ENCODE results near the gene NPHS1.
A peak's percentile ranks its signal among the peaks of the same experiment; 100 is the strongest.
"Not testable (repeated sequence)": the region's sequence is repeated elsewhere in the genome, so short reads cannot be mapped to it uniquely, and the experiment has no call there.

The NPHS1 gene, protein sequence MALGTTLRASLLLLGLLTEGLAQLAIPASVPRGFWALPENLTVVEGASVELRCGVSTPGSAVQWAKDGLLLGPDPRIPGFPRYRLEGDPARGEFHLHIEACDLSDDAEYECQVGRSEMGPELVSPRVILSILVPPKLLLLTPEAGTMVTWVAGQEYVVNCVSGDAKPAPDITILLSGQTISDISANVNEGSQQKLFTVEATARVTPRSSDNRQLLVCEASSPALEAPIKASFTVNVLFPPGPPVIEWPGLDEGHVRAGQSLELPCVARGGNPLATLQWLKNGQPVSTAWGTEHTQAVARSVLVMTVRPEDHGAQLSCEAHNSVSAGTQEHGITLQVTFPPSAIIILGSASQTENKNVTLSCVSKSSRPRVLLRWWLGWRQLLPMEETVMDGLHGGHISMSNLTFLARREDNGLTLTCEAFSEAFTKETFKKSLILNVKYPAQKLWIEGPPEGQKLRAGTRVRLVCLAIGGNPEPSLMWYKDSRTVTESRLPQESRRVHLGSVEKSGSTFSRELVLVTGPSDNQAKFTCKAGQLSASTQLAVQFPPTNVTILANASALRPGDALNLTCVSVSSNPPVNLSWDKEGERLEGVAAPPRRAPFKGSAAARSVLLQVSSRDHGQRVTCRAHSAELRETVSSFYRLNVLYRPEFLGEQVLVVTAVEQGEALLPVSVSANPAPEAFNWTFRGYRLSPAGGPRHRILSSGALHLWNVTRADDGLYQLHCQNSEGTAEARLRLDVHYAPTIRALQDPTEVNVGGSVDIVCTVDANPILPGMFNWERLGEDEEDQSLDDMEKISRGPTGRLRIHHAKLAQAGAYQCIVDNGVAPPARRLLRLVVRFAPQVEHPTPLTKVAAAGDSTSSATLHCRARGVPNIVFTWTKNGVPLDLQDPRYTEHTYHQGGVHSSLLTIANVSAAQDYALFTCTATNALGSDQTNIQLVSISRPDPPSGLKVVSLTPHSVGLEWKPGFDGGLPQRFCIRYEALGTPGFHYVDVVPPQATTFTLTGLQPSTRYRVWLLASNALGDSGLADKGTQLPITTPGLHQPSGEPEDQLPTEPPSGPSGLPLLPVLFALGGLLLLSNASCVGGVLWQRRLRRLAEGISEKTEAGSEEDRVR (N-terminal part only)

DNA sequence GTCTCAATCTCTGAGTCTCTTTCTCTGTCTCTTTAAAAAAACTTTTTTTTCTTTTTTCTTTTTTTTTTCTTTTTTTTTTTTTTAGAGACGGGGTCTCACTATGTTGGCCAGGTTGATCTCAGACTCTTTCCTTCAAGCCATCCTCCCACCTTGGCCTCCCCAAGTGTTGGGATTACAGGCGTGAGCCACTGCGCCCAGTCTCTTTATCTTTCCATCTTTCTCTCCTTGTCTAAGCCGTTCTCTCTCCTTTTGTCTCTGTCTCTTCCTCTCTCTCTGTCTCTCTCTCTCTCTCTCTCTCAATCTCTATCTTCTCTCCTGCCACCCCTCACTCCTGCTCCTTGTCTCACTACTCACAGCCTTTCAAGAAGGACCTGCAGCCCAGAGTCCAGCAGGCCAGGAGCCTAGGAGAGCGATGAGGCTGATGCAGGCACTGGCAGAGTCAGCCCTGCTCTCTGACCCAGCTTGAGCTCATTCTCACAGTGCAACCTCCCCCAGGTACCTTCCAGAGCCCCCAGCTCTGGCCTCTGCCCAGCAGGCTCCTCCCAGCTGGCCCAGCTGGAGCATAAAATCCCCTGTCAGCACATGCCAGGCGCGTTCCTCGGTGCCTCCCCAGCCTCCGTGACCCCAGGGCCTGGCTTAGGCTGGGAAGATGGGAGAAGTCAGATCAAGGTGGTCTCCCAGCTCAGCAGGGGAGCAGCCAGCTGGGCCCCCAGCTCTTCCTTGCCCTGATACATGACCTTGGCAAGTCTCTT lies at the start of gene NPHS1:
NPHS1 (minus strand) TSS at position 476 of the 752 bp plus-strand sequence. CDS start 667 bp downstream, outside the sequence.
- DNase-seq: no peak

DNA sequence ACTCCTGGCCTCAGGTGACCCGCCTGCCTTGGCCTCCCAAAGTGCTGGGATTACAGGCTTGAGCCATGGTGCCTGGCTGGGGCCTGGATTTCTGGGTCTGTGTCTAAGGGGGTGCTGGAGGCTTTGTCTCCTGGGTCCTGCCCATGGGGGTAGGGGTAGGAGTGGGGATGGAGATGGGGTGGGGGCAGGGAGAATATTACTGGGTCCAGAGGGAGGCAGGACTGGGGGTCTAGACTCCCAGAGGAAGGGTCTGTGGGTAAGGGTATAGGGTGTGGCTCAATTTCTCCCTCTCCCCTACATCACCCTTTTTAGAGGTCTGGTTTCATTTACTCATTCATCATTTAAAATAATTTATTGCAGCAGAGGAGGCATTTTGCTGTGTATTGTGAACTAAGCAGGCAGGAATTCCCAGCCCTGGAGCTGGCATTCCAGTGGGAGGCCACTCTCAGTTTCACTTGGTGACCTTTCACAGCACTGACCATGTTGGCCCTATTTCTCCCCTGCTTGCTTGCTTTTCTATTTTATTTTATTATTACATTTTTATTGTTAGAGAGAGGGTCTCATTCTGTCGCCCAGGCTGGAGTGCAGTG lies 48.8 kb upstream of the NPHS1 start:
- peak; percentile 51 for DNase-seq

DNA sequence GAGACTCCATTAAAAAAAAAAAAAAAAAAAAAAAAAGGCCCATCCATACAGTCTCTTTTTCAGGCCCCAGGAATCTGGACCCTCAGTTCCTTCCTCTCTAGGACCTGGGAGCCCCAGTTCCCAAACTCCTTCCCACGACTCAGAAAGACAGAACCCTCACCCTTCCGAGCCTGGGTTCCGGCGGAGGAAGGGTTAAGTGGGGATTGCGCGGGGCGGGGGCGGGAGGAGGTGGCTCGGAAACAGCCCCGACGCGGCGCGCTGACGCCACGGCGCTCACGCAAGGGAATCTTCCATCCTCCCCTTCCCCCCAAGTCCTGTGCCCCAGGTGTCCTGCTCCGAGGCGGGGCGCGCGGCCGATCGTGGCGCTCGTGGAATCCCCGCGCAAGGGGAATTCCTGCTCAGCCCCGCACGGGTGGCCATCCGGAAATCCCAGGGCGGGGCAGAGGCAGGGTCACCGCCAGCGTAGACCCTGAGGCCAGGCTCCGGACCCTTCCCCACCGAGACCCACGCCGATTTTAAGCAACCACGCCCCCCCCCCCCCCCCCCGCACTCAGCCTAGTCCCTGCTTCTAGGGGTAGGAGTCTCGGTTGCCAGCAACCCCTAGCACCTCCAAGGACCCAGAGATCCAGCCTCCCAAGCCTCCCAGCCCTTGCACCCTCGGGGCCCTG lies 47.4 kb upstream of the NPHS1 start:
- peak; percentile 86 for DNase-seq

DNA sequence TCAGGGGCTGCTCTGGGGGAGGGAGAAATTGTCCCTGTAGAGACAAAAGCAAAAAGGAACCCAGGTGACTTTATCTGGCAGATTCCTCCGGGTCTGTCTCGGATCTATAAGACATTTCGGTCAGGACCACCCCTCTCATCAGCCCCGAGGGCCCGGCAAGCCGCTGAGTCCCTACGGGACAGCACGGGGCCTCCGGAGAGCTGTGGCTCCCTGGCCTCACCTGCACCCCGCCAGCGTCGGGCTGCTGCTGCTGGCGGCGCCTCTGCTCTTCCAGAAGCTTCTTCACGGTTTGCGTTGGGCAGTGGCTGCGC lies 46.1 kb upstream of the NPHS1 start:
- no peak for DNase-seq

DNA sequence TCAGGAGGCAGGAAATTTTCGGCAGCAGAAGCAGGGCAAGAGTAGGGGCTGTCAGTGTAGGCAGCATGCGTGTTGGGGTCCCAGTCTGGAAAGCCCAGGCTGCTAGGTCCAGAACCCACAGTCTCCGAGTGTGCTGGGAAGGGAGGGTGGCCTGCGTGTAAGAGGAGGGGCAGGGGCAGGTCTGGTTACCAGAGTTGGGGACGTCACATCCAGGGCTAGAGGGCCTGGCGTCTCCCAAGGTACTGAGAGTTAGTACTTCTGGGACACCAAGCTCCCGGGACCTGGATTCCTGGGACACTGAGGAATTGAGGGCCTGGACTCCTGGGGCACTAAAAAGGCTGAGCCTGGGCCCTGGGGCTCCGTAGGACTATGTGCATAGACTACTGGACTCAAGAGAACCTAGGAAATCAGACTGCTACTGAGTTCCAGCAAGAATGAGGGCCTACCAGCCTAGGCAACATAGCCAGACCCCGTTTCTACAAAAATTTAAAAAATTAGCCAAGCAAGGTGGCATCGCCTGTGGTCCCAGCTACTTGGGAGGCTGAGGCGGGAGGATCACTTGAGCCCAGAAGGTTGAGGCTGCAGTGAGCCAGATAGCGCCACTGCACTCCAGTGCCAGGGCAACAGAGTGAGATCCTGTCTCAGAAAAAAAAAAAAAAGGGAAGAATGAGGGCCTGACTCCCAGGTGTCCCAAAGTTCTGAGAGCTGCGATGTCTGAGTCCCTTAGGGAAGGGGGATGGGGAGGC lies 45.6 kb upstream of the NPHS1 start:
- no peak for DNase-seq

DNA sequence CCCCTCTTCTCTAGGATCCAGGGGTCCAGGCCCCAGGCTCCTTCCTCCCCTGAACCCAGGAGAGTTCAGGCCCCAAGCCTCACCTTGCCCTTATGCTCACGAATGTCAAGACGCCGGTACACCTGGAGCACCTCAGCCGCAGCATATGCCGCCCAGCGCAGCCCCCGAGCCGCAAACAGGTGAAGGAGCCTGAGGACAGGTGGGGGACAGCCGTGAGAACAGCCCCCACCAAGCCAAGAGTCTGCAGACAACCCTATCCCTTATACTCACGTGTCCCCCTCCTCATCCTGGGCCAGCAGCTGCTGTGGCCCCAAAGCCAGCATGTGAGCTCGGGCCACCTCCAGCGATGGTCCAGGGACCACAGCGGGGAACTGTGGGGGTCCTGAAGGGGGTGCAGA lies 44.3 kb upstream of the NPHS1 start:
- no peak for DNase-seq

DNA sequence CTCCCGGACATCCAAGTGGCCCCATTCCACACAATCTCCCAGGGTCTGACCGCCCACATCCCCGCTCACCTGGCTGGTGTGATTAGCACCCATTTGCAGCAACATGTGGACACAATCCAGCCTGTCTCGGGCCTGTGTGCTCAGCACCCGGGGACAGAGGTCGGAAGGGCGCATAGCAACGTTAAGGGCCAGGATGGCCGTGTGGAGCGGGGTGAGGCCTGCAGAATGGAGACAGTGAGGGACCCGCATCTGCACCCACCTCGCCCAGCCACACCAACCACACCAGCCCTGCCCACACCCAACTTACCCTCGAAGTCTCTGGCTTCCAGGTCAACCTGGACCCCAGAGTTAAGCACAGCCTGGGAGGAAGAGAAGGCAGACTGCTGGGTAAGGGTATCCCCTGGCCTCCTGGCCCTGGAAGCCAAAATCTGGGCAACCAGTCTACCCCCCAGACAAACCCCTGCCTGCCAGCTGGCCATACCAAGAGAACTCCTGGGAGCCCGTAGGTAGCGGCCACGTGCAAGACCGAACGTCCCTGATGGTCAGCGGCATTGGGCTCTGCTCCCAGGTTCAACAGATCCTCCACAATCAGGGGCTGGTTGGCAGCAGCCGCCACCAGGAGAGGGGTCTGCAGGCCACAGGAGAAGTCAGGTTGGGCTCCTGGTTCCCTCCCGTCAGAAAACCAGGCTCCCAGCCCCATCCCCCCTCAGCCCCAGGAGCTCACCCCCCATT lies 43.8 kb upstream of the NPHS1 start:
- no peak for DNase-seq

DNA sequence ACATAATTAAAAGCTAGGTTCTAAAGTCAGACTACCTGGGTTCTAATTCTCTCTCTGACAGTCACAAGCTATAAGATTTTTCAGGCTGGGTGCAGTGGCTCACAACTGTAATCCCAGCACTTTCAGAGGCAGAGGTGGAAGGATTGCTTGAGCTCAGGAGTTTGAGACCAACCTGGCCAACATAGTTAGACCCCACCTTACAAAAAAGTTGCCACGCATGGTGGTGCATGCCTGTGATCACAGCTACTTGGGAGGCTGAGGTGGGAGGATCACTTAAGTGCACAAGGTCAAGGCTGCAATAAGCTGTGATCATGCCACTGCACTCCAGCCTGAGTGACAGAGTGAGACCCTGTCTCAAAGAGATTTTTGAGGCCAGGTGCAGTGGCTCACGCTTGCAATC lies 42.0 kb upstream of the NPHS1 start:
- no peak for DNase-seq

DNA sequence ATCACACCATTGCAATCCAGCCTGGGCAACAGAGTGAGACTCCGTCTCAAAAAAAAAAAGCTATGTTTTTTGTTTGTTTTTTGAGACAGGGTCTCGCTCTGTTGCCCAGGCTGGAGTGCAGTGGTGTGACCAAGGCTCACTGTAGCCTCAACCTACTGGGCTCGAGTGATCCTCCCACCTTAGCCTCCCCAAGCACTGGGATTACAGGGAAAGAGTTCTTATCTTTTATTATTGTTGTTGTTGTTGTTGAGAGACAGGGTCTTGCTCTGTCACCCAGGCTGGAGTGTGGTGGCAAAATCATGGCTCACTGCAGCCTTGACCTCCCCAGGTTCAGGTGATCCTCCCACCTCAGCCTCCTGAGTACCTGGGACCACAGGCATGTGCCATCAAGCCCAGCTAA lies 39.5 kb upstream of the NPHS1 start:
- DNase-seq: not testable (repeated sequence)

DNA sequence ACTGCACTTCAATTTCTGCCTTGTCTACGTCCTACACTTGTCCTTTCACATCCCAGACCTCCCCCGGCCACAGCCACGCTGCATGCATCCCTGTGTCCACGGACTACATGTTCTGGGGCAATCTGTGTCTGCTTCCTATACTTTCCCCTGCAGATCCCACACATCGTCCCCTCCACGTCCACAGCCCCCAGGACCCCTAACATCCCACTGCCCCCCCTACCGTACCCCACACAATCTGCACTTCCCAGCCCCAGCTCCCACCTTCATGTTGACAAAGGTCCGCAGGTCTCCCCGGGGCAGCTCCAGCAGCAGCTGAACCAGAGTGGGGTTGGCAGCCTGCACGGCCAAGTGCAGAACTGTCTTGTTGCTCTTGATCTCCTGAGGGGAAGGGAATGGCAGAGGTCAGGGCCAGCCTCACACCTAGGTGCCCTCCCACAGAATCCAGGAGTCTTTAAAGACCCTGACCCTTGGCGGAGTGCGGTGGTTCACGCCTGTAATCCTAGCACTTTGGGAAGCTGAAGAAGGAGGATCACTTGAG lies 37.9 kb upstream of the NPHS1 start:
- no peak for DNase-seq

DNA sequence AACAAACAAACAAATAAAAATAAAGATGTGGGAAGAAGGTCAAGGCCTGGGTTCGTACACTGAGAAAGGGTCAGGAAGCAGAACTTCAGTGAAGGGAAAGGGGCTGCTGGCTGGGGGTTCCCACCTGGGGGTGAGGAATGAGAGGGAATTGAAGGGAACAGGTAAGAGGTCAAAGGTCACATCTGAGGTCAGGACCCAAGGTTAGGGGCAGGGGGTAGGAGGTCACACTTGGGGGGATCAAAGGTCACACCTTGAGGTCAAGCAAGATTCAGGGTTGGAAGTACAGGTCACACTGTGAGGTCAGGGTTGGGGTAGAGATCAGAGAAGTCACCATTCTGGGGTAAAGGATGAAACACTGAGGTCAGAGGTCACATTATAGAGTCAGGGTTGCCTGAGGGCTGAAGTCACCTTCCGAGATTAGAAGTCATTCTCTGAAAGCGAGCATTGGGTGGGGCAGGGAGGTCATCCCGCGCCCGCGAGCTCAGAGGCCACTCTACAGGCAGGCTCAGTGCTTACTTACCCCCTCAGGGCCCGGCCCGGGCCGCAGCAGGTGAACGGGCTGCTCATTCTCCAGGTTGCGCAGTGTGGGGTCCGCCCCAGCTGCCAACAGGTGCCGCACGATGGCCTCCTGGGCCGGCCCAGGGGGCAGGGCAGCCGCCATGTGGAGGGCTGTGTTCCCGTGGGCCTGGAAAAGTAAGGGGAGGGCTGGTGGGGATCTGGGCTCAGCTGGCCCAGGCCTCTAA lies 37.2 kb upstream of the NPHS1 start:
- DNase-seq: no peak

DNA sequence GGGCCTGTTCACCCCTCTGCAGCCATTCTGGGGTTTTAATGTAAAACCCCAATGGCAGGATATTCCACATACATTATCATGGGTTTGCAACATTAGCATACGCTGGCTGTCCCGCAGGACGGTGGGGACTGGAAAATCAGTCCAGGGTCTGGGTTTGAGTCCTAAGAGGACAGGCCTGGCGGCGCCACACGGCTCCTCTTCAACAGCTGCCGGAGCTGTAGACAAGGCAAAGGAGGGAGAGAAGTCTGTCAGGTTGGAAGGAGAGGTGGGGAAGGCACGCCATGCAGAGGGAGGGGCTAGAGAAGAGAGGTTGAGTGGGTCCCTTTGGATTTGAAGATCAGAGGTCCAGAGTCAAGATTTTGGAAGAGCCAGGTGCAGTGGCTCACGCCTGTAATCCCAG lies 36.1 kb upstream of the NPHS1 start:
- DNase-seq: no peak

DNA sequence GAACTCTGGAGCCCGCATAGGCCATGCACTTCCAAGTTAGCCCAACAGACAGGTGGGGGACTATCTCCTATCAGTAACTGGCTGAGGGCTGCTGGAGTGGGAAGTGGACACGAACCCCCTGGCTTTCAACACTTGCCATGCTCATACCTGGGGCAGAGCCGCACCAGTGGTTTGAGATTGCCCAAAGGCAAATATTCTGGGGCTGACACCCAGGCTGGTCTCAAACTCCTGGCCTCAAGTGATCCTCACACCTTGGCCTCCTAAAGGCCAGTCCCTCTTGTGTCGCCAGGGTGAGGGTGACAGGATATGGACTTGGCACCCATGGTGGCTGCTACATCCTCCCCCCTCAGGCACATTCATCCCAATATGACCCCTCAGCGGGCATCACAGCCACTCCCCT lies 34.9 kb upstream of the NPHS1 start:
- no peak for DNase-seq

DNA sequence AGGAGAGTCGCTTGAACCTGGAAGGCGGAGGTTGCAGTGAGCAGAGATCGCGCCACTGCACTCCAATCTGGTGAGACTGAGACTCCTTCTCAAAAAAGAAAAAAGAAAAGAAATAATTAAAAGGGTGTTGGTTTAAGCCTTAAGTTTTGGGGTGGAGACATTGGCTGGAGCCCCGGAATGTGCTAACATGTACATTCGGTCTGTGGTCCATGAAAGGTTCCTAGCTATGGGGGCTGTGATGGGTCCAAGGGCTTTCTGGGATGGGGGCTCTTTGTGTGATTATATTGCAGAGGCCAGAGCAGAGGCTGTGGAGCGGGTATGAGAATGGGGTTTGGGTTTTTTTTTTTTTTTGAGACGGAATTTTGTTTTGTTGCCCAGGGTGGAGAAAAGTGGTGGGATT lies 33.6 kb upstream of the NPHS1 start:
- no peak for DNase-seq

DNA sequence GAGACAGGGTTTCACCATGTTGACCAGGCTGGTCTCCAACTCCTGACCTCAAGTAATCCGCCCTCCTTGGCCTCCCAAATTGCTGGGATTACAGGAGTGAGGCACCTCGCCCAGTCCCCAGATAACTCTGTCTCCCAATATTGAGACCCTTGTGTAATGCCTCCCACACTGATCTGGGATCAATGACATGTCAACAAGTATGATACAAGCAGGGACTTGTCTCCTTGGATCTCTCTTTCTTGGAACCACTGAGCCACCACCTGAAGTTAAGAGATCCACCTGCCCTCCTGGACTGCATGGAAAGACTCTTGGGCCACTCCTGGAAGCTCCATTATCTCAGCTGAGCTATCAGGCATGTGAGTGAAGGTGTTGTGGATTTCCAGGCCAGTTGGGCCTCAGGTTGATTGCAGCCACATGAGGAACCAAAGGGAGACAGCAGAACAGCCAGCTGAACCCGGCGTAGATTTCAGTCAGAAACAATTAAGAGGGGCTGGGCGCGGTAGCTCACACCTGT lies 33.0 kb upstream of the NPHS1 start:
- no peak for DNase-seq

DNA sequence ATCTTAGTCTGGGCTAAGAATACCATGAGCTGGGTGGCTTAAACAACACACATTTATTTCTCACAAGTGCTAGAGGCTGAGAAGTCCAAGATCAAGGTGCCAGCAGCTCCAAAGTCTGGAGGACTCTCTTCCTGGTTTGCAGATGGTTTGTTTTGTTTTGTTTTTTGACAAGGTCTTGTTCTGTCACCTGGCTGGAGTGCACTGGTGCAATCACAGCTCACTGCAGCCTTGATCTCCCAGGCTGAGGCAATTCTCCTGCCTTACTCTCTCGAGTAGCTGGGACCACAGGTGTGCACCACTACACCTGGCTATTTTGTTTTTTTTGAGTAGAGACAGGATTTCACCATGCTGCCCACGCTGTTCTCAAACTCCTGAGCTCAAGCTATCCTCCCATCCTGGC lies 31.6 kb upstream of the NPHS1 start:
- DNase-seq: no peak

DNA sequence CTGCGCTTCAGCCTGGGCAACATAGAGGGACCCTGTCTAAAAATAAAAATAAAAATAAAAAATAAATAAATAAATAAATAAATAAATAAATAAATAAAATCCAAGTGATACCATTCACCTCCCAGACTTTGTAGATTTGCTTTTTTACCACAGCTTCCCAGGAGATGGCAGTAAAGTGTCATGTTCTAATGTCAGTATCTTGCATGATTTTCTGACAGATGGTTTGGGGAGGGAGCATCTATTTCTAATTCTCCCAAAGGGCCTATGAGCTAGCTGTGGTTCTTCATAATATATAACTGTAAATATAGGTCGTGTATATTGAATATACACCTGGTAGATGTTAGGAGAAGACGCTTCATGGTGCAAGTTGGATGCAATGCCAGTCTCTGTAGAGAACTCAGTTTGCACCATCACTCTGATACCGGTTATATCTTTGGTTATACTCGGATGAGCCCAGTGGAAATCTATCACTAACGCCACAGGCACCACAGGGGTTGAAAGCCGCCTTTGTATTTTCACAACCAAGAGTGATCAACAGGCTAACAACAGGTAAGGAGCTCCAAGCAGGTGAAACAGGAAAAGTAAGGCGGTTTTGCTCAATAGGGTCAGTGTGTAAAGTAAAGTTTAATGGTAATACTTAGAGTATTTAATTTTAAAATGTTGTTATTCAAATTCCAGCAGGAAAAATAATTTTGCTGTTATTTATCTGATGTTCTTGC lies 30.0 kb upstream of the NPHS1 start:
- peak; percentile 75 for DNase-seq

DNA sequence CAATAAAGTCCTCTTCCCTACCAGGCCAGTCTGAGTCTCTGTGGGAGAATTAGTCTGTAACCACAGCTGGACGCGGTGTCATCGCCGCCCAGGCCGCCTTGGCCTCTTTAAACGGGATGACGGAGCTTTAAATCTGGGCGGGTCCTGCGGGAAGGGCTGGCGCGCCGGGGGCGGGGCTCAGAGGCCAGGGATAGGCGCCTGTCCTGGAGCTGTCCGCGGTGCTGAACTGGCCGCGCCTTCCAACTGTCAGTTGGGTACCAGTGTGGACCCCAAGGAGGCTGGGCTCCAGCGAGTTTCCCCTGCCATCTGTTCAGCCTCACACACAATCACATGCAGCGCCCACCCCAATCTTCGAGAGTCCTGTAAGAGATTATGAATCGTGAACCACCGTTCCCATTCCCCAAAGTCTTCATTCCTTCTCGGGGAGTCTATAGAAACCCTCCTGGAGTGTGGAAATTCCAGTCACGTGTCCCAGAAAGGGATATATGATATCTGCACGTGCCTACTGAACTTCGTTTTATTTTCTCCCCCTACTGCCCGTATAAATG lies 27.5 kb upstream of the NPHS1 start:
- DNase-seq: peak; percentile 97
